DMS79 treated with DMSO at 0.1 percent for 48 hours (cell line): ENCODE measurements around the gene SETBP1.

ENCODE experiments used
- DNase-seq: peaks from one replicate; lab custom pipeline; 2025; lab: John Stamatoyannopoulos, UW

Gene SETBP1

GRCh38 chr18:45024357-45025088 is 343.8 kb downstream of the SETBP1 start:
- peak; percentile 33 for DNase-seq

- DNase-seq = no peak
Observed at GRCh38 chr18:45025089-45025450, 344.4 kb downstream of the SETBP1 start.

DNA sequence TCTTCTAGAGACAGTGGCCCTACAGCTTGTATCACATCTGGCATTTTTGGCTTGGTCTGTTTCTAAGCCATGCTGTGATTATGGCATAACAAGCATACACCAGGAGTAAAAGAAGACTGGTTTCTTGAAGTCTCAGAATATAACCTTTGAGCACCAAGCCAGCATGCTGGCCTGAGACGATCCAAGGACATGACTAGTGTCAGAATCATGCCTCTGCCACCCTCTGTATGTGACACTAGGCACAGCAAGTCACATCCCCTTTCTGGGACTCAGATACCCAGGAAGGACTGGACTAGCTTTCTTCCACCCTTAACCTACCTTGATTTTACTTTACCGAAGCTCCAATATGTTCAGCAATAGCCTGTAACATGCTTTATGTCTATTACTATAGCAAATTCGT is 345.5 kb downstream of the SETBP1 start:
- no peak for DNase-seq

DNA sequence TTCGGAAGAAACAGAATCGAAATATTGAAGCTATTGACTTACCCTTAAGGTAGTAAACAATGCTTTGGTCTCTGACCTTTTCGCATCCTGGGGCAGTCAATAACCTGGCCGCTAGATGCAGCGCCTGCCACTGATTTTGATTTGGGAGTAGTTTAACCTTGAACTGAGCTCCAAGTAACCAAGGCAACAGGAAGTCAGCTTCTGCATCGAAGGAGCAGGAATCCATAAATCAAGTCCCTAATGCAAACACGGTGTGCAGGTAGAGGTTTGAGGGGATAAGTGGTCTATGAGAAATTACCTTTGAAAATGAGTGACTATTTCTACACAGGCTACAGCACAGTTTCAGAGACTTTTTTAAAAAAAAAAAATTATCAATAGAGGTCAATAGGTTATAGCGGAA is 353.5 kb downstream of the SETBP1 start:
- DNase-seq = no peak

- no peak for DNase-seq
Observed at GRCh38 chr18:45037618-45038017, 356.9 kb downstream of the SETBP1 start.

- DNase-seq = no peak
Observed at GRCh38 chr18:45039376-45039775, 358.7 kb downstream of the SETBP1 start.

GRCh38 chr18:45040879-45041278 is 360.2 kb downstream of the SETBP1 start:
- DNase-seq = no peak

DNA sequence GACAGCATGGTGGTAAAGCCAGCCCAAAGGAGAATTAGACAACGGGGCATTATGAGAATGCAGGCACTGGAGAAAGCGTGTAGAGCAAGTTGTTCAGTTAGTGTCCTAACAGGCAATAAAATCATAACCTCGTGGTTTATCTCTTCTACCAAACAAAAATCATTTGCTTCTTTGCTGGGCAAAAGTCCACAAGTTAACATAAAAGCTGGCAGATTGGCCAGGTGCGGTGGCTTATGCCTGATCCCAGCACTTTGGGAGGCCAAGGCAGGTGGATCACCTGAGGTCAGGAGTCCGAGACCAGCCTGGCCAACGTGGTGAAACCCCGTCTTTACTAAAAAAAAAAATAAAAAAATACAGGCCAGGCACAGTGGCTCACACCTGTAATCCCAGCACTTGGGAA is 364.1 kb downstream of the SETBP1 start:
- no peak for DNase-seq

DNA sequence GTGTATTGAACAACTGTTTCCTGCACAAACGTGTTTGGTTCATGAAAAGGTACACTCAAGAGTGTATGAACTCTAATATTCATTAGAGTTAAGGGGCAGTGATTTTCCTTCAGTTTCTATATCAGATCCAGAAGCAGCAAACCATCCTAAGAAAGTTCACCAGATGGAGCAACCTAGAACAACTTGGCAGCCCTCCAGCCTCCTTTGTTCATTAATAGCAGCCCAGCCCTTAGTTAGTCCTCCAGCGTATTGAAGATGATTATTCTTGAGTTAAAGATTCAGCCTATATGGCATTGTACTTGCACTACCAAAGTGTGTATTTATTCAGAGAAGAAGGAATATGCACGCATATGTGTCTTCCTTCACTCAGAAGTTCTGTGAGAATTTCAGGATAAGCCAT is 365.5 kb downstream of the SETBP1 start:
- no peak for DNase-seq

- DNase-seq = no peak
Observed at GRCh38 chr18:45046961-45047360, 366.3 kb downstream of the SETBP1 start.

DNA sequence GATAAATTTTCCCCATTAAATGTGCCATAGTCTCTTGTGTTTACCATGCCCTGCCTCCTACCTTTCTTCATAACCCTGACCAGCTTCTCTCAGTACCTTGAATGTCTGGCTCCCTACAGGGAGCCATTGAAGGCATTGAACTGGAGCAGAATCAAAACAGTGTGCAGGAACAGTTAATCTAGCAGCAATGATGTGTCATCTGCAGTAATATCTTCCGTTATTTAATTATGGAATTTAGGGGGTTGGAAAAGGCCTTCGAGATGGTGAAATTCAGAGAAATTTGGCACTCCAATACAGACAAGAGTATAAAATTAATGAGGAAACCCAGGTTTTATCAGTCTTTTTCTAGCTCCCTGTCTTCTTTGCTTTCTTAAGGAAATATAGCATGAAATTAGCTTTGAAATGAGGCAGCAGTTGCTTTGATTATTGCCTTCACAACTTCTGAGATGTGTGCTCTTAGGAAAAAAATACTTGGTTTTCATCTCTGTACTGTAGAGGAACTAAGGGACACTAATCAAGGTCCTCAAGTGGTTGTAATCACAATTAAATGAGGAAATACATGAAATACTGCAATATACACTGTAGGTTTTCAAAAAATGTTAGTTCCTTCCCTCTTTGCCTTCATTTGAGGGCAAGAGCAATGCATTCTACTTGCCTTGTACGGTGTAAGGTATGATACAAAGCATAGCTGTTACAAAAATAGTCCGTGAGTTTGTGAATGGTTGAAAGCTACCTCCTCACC is 369.1 kb downstream of the SETBP1 start:
- DNase-seq = no peak

DNA sequence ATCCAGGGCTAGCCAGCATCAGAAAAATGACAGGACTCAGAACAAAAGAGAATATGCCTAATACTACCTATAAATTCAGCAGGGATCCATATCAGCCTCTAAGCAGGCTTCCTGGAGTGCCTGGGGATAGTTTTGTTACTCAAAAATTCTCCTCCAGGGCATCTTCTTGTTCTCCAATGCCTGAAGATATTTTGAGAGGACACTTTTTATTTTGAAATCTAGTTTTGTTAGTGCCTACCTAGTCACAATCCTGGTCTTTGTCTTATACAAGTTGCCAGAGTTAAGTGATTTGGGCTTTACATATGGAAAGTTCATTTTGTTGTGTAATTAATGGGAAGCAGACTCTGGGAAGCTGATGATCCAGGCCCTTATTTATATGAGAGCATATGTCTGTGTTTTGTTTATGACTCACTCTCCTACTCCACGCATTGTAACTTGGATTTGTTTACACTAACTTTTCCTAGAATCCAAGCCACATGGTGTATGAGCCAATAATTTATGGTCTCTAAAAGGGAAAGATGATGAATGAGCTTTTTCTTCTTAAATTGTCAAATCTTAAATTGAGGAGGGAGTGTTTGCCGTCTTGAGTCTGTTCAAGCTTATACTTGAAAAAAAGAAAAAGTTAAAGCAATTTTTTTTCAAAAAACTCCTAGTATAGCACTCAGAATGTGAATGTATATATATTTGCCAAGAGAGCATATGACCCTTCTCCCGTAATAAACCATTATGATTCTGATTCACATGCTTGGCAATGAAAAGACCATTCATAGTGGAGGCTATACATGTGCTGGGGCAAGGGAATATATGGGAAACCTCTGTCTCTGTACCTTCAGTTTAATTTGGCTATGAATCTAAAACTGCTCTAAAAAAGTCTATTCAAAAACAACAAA is 370.3 kb downstream of the SETBP1 start:
- DNase-seq = no peak

DNA sequence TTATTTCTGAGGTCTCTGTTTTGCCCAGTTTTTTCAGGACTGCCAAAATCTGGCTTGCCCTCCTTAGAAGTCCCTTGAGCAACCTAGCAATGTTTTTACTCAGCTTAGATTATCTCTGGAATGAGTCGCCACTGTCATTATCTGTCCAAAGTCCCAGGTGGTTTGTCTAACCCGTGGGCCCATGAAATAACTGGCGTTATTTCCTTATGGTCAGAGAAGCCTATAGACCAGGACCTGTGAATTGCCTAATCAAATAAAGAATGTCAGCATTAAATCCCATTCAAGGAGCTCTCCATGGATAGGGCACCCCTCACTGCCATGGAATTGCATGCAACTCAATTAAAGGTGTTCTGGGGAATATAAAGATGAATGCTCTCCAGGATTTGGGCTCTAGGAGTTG is 373.9 kb downstream of the SETBP1 start:
- DNase-seq = no peak

GRCh38 chr18:45055811-45056210 is 375.1 kb downstream of the SETBP1 start:
- no peak for DNase-seq

DNA sequence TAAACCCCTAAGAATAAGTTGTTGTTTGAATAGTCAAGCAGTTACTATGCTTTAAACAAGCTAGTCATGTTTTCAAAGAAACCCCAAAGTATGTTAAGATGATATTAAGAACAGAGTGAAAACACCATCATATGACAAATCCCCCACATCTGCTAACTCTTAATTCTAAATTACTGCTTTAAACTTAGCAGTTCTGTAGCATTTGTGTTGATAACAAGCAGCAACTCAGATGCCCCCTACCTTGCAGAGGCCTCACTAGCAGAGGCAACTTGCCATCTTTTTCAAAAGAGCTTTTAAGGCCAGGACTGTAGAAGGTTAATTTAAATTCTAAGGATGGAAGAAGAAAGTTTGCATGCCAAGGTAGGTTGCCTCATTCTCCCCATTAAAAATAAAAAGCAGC is 376.2 kb downstream of the SETBP1 start:
- DNase-seq = no peak

DNA sequence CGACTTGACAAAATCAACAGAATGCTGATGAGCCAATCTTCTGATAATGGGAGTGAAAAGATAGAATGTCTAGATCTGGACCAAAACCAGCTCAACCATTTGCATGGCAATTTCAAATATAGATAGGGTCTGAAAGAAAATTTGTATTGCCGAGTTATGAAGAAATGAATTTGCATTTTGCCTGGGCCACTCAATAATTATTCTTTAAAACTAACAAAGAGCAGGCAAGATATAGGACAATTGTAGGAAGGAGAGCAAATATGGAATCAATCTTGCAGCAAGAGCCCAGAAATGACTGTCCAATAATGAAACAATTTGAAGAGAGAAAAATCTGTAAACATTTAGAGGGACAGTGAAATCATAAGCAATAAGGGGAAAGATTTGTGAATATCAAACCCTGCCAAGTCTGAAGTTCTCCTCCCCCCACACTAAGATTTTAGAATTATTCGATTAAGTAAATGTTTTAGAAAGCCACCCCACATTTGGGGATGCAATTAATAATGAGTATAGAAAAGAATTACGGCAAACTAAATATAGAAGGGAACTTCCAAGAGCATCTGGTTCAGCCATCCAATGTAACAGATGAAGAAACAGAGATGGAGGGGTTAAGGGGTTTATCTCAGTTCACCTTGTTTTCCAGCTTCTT is 377.4 kb downstream of the SETBP1 start:
- DNase-seq = no peak

DNA sequence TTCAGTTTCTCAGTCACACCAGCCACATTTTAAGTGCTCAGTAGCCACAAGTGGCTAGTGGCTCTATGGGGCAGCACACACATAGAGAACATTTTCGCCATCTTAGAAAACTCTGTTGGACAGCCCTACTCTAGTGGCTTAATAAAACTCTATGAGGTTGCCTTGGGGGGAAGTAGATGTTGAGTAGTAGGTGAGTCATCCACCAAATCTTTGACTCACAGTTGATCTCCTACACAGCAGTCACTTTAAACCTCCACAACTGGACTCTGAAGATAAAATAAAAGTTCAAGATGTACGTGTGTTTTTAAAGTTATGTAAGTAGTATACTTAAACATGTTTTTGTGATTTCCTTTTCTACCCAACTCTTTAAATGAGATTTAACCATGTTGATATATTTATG is 379.0 kb downstream of the SETBP1 start:
- no peak for DNase-seq

- no peak for DNase-seq
Observed at GRCh38 chr18:45060102-45060501, 379.4 kb downstream of the SETBP1 start.

DNA sequence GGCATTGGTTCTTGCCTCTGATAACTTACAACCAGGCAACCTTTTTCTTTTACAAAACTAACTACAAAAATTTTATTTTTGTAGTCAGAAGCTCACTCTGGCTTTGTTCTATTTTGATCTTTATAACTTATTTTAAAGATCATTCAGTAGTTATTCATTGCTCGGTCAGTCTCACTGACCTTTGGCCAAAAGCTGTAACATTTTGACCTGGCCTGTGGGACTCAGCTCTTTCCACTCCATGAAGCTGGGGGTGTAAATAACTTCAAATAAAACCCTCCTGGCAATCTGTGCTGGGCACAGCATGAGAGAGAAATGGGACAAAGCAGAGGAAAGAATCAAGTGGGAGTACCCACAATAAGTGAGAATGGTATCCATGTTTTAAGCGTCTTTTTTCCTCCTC is 380.7 kb downstream of the SETBP1 start:
- DNase-seq = no peak

DNA sequence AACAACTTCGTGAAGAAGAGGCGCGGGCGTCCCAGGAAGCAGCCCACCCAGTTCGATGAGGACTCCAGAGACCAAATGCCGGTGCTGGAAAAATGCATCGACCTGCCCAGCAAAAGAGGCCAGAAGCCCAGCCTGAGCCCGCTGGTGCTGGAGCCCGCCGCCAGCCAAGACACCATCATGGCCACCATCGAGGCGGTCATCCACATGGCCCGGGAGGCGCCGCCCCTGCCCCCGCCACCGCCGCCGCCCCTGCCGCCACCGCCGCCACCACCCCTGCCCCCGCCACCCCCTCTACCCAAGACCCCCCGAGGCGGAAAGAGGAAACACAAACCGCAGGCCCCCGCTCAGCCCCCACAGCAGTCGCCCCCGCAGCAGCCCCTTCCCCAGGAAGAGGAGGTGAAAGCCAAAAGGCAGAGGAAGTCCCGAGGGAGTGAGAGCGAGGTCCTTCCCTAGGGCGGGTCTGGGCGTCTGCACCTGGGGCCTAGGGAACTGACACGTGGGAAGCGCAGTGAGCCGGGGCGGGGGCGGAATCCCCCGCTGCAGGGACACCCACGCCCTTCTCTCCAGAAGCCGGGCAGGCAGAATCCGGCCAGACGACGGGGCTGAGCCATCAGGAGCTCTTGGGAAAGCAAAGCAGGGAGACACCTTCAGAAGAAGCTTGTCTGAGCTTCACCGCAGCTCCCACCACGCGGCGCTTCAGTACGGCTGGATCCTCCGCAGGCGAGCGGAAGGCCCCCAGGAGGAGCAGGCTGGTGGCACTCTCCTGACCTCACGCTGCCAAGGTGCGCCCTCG is 382.8 kb downstream of the SETBP1 start:
- no peak for DNase-seq

DNA sequence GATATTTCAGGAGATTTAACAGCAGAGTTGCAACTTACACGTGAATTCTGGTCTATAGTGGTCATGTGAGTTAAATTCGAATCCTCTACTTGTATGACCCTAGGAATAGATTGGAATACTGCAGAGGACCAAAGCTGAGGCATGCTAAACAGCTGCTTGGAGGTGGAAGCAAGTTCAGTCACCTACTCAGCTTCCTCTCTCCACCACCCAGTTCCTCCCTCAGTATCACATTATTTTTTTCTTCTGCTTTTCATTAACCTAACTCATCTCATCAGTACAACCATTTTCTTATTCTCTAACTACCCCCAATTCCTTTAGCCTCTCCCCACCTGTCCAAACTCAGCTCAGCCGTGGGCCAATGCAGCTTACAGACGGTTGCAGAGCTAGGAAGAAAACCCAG is 385.5 kb downstream of the SETBP1 start:
- no peak for DNase-seq
